Heart left ventricle (tissue), 16 donors: ENCODE data around the gene RPL3. TPM values are rescaled to one million over a fixed set of nuclear protein-coding genes. Genes with fewer than 3 reads are reported as not detected.

ENCODE experiments used
- ATAC-seq, 4 donors: fragments of 200-7000 bp; cut with Tn5 transposase; one replicate each; pipeline ENCODE4 v1.9.1; 2020 to 2022; ENCODE audit warnings: moderate library complexity in 4 of 4, mild to moderate bottlenecking in 3 of 4, moderate number of reproducible peaks in 1 of 4
- DNase-seq, 5 donors: peaks; one replicate each; pipeline ENCODE4 v3.0.0-alpha.2; 2020
- H3K27ac ChIP-seq, 12 donors: fragments of 200-600 bp; sonication (generic) in 4 of 12; one replicate each; pipeline versions ENCODE4 v1.5.0 to v1.8.0; 2016 to 2022; ENCODE audit warnings: mild to moderate bottlenecking in 2 of 12
- H3K27me3 ChIP-seq, 9 donors: fragments of 200-600 bp; sonication (generic) in 2 of 9; one replicate each; pipeline versions ENCODE4 v1.5.1 to v1.8.0; 2016 to 2022; ENCODE audit warnings: mild to moderate bottlenecking in 3 of 9
- H3K36me3 ChIP-seq, 9 donors: fragments of 200-600 bp; sonication (generic) in 2 of 9; one replicate each; pipeline versions ENCODE4 v1.5.0 to v1.8.0; 2018 to 2022; ENCODE audit warnings: mild to moderate bottlenecking in 2 of 9
- H3K4me1 ChIP-seq, 12 donors: fragments of 200-600 bp; sonication (generic) in 4 of 12; one replicate each; pipeline versions ENCODE4 v1.5.0 to v1.8.0; 2016 to 2022; ENCODE audit warnings: mild to moderate bottlenecking in 3 of 12
- H3K4me3 ChIP-seq, 12 donors: fragments of 200-600 bp; sonication (generic) in 4 of 12; one replicate each; pipeline versions ENCODE4 v1.5.0 to v1.8.0; 2017 to 2022; ENCODE audit warnings: mild to moderate bottlenecking in 9 of 12, moderate library complexity in 4 of 12
- H3K9me3 ChIP-seq, 12 donors: fragments of 200-600 bp; sonication (generic) in 4 of 12; one replicate each; pipeline versions ENCODE4 v1.5.0 to v1.8.0; 2016 to 2022; ENCODE audit warnings: mild to moderate bottlenecking in 1 of 12
- CTCF ChIP-seq, 12 donors: fragments of 200-600 bp; sonication (generic) in 4 of 12; IDR thresholded peaks; one replicate each; pipeline versions ENCODE4 v1.5.0 to v1.8.0; 2018 to 2022; ENCODE audit warnings: antibody characterized with exemption in 12 of 12, mild to moderate bottlenecking in 5 of 12
- POLR2A ChIP-seq, 2 donors: fragments of 450-650 bp; IDR thresholded peaks; one replicate each; pipeline ENCODE4 v1.6.1; 2017; ENCODE audit warnings: antibody characterized with exemption in 2 of 2, mild to moderate bottlenecking in 2 of 2, moderate library complexity in 2 of 2
- WGBS, 4 donors: extraction: QIAGEN DNeasy Blood & Tissue Kit in 2 of 4; methylation state at CpG; one replicate each; pipeline versions ENCODE4 v1.1.5 to v1.1.7; 2013 to 2018; 5-methylcytosine and 5-hydroxymethylcytosine counted together
- intact Hi-C, 10 donors: fragments of 100-400 bp; cut with DNase I; formaldehyde crosslinking; loops; one replicate each; pipeline versions ENCODE4 v1.11.1 to v1.14.2; 2022
- polyA plus RNA-seq, 2 donors: library from polyadenylated mRNA; stranded (reverse); fragments of 200-250 nt; gene quantifications; one replicate each; pipeline ENCODE4 v1.2.3, GENCODE V29; 2013
- total RNA-seq, 9 donors: library from RNA; depleted of rRNA in 2 of 9; stranded (reverse); fragments of >200 nt in 2 of 9; fragmentation: NEBNext Ultra II Directional in 3 of 9; extraction: Animal tissue kit (Norgen Biotek cat#: 25700) in 3 of 9; gene quantifications; one replicate each; pipeline versions ENCODE4 v1.1.0 to v1.2.4, GENCODE V29; 2016 to 2023
- donor health status: ischemic (EF 13 %, LVEDD 7.1; RV severe dilation, severe dysfunction).
- donor health status: healthy with polysubstance abuse.
- donor health status: DM: no; HTN: yes; CAD: no.
- donor health status: DM: no; HTN: no; CAD: no.
- donor health status: ischemic (EF 25% LVEDD 6.9; RV normal size, moderate dysfunction).
- donor health status: ischemic (EF 25% LVEDD 5.7; RV mildly dilated, moderate dysfunction).
- donor health status: healthy.
- donor health status: DM: yes; HTN: yes; CAD: no.
- donor health status: ischemic (EF 35%, LVEDD 5.7; RV mildly dilated, moderate dysfunction).
- donor health status: nonischemic (EF 11% LVEDD 7.7; RV severe dilation, severe dysfunction).
- donor health status: DM: yes; HTN: yes; CAD: no.
- donor health status: PGD.
- donor health status: ischemic (EF 29% LVEDD 5.4; RV normal size, mild dysfunction).
- donor health status: nonischemic (EF 23%, LVEDD 6.1; RV moderate dilation, normal function).

The RPL3 gene
- total and polyA plus RNA-seq, 11 donors, result 237 to 1,765 (median 336) TPM

GRCh38 chr22:39300186-39300830 is 19.1 kb downstream of the RPL3 start:
- DNase-seq (peak; percentile 65 to 79 (median 71)), ATAC-seq (peak; percentile 56 to 77 (median 74))
- Histone ChIP-seq H3K27ac (peak overlapping the region; percentile 59 to 87 (median 66)), H3K4me3 (peak overlapping the region in 10 of 12 donors; percentile 1 to 30 (median 26)), H3K27me3 (no peaks in the 10 kb centered on the region), H3K36me3 (no peaks in the 10 kb centered on the region), H3K4me1 (peaks cover 6 to 56% (median 43%) of the 10 kb centered on the region in 12 donors), H3K9me3 (no peaks in the 10 kb centered on the region)
- whole genome bisulfite sequencing, 4 donors, result 12 to 25% (median 16%) methylated on average over 19 of the region's 19 CpGs
- intact Hi-C loops, result loop anchor here in 1 of 10 donors (5.0 kb wide), 1 partner anchor 53 kb away; no protein-coding TSS in a partner anchor
- TF ChIP-seq CTCF (IDR thresholded peaks at IDR 0.05) (peak in 5 of 12 donors; percentile 9 to 30 (median 16)), POLR2A (IDR thresholded peaks at IDR 0.05) (no peak)

GRCh38 chr22:39299829-39300178 is 19.6 kb downstream of the RPL3 start:
- no peak for TF ChIP-seq CTCF (IDR thresholded peaks at IDR 0.05)
- TF ChIP-seq POLR2A (IDR thresholded peaks at IDR 0.05), result no peak
- no peaks in the 10 kb centered on the region for H3K9me3 ChIP-seq
- WGBS, 4 donors, result 42 to 70% (median 49%) methylated on average over 4 to 6 of the region's 6 CpGs
- H3K36me3 ChIP-seq, result no peaks in the 10 kb centered on the region
- H3K4me3 ChIP-seq, result peak overlapping the region in 10 of 12 donors; percentile 1 to 30 (median 26)
- intact Hi-C loops, result loop anchor here in 4 of 10 donors (5.0 kb wide), 4 partner anchors 48 to 68 kb away; no protein-coding TSS in a partner anchor
- peak overlapping the region; percentile 59 to 87 (median 66) for H3K27ac ChIP-seq
- peak in 3 of 5 donors; percentile 65 to 69 (median 66) for DNase-seq
- ATAC-seq, result peak; percentile 37 to 72 (median 55)
- peaks cover 6 to 56% (median 43%) of the 10 kb centered on the region in 12 donors for H3K4me1 ChIP-seq
- no peaks in the 10 kb centered on the region for H3K27me3 ChIP-seq

GRCh38 chr22:39298241-39298987 is 21.0 kb downstream of the RPL3 start:
- Histone ChIP-seq H3K27me3 (no peaks in the 10 kb centered on the region), H3K4me1 (peaks cover 6 to 56% (median 43%) of the 10 kb centered on the region in 12 donors)
- WGBS, 4 donors, result 60 to 67% (median 65%) methylated on average over 12 to 18 of the region's 18 CpGs

More at GRCh38 chr22:39298241-39298987, 21.0 kb downstream of the RPL3 start:
- no peaks in the 10 kb centered on the region for H3K36me3 ChIP-seq
- ATAC-seq (peak in 2 of 4 donors; percentile 3 to 14), DNase-seq (peak in 2 of 5 donors; percentile 39 to 64)
- peak overlapping the region; percentile 20 to 79 (median 70) for H3K27ac ChIP-seq
- H3K4me3 ChIP-seq, result no peak overlapping the region
- no peak for TF ChIP-seq POLR2A (IDR thresholded peaks at IDR 0.05)
- peak in 1 of 12 donors; percentile 7 for TF ChIP-seq CTCF (IDR thresholded peaks at IDR 0.05)
- intact Hi-C loops, result loop anchor here in 3 of 10 donors (5.0 kb wide), 3 partner anchors 46 to 66 kb away; no protein-coding TSS in a partner anchor
- H3K9me3 ChIP-seq, result no peaks in the 10 kb centered on the region
